K562 (cell line): ENCODE data around the gene OR5K1. TPM values are rescaled to one million over a fixed set of nuclear protein-coding genes. Genes with fewer than 3 reads are reported as not detected.
A peak's percentile ranks its signal among the peaks of the same experiment; 100 is the strongest.

Experiments
- CHD1 ChIP-seq: fragments of 200-600 bp; sonication (generic); IDR thresholded peaks from one replicate; pipeline ENCODE4 v1.6.1; 2012; ENCODE audit warnings: mild to moderate bottlenecking, moderate library complexity, low read length, inconsistent platforms
- COPS2 ChIP-seq: fragments of 450-650 bp; conservative IDR thresholded peaks from 2 replicates; pipeline ENCODE4 v1.6.1; 2016; ENCODE audit warnings: mild to moderate bottlenecking, moderate library complexity
- EP400 ChIP-seq: fragments of 450-650 bp; IDR thresholded peaks from 2 replicates; pipeline ENCODE4 v1.6.1; 2017; ENCODE audit warnings: antibody characterized with exemption, mild to moderate bottlenecking, moderate library complexity
- GTF2A2 ChIP-seq: IDR thresholded peaks from 2 replicates; pipeline ENCODE4 v1.6.1; 2016; ENCODE audit warnings: mild to moderate bottlenecking, missing genetic modification characterization, missing compliant biosample characterization
- GTF2E2 ChIP-seq: fragments of 200-800 bp; sonication (Bioruptor generic); IDR thresholded peaks from 2 replicates; pipeline ENCODE4 v1.6.1; 2016; ENCODE audit warnings: missing genetic modification characterization, missing compliant biosample characterization
- MTF1 ChIP-seq: fragments of 250-450 bp; sonication (Bioruptor Pico); IDR thresholded peaks from 2 replicates; pipeline ENCODE4 v1.9.0; 2021; ENCODE audit warnings: moderate library complexity, mild to moderate bottlenecking, inconsistent platforms, borderline replicate concordance
- NCOA4 ChIP-seq: fragments of 450-650 bp; IDR thresholded peaks from 2 replicates; pipeline ENCODE4 v1.6.1; 2018; ENCODE audit warnings: mild to moderate bottlenecking; ENCODE audit not compliant: partially characterized antibody
- TAL1 ChIP-seq: fragments of 450-650 bp; IDR thresholded peaks from 2 replicates; pipeline ENCODE4 v1.6.1; 2016; ENCODE audit warnings: mild to moderate bottlenecking
- polyA plus RNA-seq, 8 experiments: library from polyadenylated mRNA; depleted of rRNA in 4 of 8; stranded (reverse) in 5 of 8; unstranded in 3 of 8; fragments of >200 nt; fragmentation: Nextera tagmentation in 2 of 8; fragmentation: Illumina TruSeq in 1 of 8; extraction: Ambion mirVana in 2 of 8; extraction: Trizol in 1 of 8; gene quantifications; 2 replicates each; pipeline versions ENCODE4 v1.2.1 to v1.2.3, GENCODE V29; 2011 to 2014; ENCODE audit warnings: inconsistent platforms in 1 of 8, missing spikeins in 1 of 8
- total RNA-seq, 7 experiments: library from RNA; depleted of rRNA in 6 of 7; stranded (reverse); fragments of >200 nt in 6 of 7; fragmentation: Illumina TruSeq in 2 of 7; extraction: Trizol in 2 of 7; gene quantifications; 2 replicates each; pipeline versions ENCODE4 v1.2.1 to v1.2.3, GENCODE V29; 2011 to 2021; ENCODE audit warnings: low replicate concordance in 1 of 7
- TF ChIP-seq, protein P1 (sequence below): fragments of 150-350 bp; IDR thresholded peaks from 2 replicates; pipeline ENCODE4 v1.6.1; 2014; ENCODE audit warnings: low read depth, mild to moderate bottlenecking, low read length, borderline replicate concordance
- TF ChIP-seq, protein P2 (sequence below): fragments of 450-650 bp; IDR thresholded peaks from 2 replicates; pipeline ENCODE4 v1.6.1; 2018; ENCODE audit warnings: mild to moderate bottlenecking, low read depth; ENCODE audit not compliant: partially characterized antibody
- TF ChIP-seq, protein P3 (sequence below): fragments of 450-650 bp; formaldehyde crosslinking; IDR thresholded peaks from 2 replicates; pipeline ENCODE4 v1.4.0; 2020; ENCODE audit warnings: mild to moderate bottlenecking
- TF ChIP-seq, protein P4 (sequence below): fragments of 250-450 bp; sonication (Bioruptor Pico); IDR thresholded peaks from 2 replicates; pipeline ENCODE4 v1.4.0; 2020; ENCODE audit warnings: mild to moderate bottlenecking, moderate library complexity
- TF ChIP-seq, protein P5 (sequence below): sonication (generic); formaldehyde crosslinking; IDR thresholded peaks from 2 replicates; pipeline ENCODE4 v1.8.0; 2023; ENCODE audit warnings: mild to moderate bottlenecking, missing genetic modification reagents
- TF ChIP-seq, protein P6 (sequence below): fragments of 250-450 bp; sonication (Bioruptor Pico); IDR thresholded peaks from 2 replicates; pipeline ENCODE4 v1.5.0; 2020; ENCODE audit warnings: mild to moderate bottlenecking, borderline replicate concordance

OR5K1 gene
- total and polyA plus RNA-seq, 9 of the 15 experiments (the other 6 are each of a cell fraction or from before 2014, with no cell fraction given): not detected

DNA sequence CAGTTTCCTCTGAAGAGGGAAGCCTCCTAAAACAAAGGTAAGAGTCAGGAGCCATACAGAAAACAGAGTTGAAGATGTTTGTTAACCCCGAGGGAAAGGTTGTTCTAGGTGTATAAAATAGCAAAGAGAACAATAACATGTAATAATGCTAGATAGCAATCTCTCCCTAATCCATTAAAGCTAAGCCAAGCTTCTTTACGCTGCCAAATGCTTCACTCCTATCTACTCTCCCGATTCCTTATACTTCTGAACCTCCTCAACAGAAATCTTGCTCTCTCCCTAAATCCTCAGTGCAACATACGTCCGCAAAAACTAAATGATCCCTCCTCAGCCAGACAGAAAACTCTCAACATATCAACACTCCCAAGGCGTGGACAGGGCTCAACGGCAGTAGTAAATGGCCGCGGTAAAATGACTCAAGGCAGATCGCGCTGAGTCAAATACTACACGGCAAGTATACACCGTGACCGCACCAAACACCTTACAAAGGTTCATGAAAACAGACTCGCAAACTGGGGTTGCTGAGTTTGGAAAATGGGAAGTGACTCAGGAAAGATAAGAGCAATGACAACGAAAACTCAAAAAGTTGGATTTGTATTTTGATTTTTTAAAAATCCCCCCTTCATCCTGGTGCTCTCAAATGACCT, 59.0 kb downstream of the OR5K1 start (continued):
- TF ChIP-seq, protein P1, sequence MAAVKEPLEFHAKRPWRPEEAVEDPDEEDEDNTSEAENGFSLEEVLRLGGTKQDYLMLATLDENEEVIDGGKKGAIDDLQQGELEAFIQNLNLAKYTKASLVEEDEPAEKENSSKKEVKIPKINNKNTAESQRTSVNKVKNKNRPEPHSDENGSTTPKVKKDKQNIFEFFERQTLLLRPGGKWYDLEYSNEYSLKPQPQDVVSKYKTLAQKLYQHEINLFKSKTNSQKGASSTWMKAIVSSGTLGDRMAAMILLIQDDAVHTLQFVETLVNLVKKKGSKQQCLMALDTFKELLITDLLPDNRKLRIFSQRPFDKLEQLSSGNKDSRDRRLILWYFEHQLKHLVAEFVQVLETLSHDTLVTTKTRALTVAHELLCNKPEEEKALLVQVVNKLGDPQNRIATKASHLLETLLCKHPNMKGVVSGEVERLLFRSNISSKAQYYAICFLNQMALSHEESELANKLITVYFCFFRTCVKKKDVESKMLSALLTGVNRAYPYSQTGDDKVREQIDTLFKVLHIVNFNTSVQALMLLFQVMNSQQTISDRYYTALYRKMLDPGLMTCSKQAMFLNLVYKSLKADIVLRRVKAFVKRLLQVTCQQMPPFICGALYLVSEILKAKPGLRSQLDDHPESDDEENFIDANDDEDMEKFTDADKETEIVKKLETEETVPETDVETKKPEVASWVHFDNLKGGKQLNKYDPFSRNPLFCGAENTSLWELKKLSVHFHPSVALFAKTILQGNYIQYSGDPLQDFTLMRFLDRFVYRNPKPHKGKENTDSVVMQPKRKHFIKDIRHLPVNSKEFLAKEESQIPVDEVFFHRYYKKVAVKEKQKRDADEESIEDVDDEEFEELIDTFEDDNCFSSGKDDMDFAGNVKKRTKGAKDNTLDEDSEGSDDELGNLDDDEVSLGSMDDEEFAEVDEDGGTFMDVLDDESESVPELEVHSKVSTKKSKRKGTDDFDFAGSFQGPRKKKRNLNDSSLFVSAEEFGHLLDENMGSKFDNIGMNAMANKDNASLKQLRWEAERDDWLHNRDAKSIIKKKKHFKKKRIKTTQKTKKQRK: no peak
- TF ChIP-seq NCOA4: no peak
- TF ChIP-seq MTF1 (CRISPR knock-in tag): no peak
- TF ChIP-seq GTF2E2: 0 out of 2 replicates have a peak, but pooled peaks have one; percentile 28
- no peak for TF ChIP-seq GTF2A2 (tag)
- TF ChIP-seq, protein P2, sequence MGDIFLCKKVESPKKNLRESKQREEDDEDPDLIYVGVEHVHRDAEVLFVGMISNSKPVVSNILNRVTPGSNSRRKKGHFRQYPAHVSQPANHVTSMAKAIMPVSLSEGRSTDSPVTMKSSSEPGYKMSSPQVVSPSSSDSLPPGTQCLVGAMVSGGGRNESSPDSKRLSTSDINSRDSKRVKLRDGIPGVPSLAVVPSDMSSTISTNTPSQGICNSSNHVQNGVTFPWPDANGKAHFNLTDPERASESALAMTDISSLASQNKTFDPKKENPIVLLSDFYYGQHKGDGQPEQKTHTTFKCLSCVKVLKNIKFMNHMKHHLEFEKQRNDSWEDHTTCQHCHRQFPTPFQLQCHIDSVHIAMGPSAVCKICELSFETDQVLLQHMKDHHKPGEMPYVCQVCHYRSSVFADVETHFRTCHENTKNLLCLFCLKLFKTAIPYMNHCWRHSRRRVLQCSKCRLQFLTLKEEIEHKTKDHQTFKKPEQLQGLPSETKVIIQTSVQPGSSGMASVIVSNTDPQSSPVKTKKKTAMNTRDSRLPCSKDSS: no peak
- TF ChIP-seq, protein P3, sequence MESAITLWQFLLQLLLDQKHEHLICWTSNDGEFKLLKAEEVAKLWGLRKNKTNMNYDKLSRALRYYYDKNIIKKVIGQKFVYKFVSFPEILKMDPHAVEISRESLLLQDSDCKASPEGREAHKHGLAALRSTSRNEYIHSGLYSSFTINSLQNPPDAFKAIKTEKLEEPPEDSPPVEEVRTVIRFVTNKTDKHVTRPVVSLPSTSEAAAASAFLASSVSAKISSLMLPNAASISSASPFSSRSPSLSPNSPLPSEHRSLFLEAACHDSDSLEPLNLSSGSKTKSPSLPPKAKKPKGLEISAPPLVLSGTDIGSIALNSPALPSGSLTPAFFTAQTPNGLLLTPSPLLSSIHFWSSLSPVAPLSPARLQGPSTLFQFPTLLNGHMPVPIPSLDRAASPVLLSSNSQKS (CRISPR knock-in tag): no peak
- TF ChIP-seq, protein P4, sequence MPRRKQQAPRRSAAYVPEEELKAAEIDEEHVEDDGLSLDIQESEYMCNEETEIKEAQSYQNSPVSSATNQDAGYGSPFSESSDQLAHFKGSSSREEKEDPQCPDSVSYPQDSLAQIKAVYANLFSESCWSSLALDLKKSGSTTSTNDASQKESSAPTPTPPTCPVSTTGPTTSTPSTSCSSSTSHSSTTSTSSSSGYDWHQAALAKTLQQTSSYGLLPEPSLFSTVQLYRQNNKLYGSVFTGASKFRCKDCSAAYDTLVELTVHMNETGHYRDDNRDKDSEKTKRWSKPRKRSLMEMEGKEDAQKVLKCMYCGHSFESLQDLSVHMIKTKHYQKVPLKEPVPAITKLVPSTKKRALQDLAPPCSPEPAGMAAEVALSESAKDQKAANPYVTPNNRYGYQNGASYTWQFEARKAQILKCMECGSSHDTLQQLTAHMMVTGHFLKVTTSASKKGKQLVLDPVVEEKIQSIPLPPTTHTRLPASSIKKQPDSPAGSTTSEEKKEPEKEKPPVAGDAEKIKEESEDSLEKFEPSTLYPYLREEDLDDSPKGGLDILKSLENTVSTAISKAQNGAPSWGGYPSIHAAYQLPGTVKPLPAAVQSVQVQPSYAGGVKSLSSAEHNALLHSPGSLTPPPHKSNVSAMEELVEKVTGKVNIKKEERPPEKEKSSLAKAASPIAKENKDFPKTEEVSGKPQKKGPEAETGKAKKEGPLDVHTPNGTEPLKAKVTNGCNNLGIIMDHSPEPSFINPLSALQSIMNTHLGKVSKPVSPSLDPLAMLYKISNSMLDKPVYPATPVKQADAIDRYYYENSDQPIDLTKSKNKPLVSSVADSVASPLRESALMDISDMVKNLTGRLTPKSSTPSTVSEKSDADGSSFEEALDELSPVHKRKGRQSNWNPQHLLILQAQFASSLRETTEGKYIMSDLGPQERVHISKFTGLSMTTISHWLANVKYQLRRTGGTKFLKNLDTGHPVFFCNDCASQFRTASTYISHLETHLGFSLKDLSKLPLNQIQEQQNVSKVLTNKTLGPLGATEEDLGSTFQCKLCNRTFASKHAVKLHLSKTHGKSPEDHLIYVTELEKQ: no peak
- TF ChIP-seq TAL1: no peak
- TF ChIP-seq, protein P5, sequence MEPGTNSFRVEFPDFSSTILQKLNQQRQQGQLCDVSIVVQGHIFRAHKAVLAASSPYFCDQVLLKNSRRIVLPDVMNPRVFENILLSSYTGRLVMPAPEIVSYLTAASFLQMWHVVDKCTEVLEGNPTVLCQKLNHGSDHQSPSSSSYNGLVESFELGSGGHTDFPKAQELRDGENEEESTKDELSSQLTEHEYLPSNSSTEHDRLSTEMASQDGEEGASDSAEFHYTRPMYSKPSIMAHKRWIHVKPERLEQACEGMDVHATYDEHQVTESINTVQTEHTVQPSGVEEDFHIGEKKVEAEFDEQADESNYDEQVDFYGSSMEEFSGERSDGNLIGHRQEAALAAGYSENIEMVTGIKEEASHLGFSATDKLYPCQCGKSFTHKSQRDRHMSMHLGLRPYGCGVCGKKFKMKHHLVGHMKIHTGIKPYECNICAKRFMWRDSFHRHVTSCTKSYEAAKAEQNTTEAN (CRISPR knock-in tag): no peak
- TF ChIP-seq COPS2: no peak
- TF ChIP-seq CHD1: no peak
- TF ChIP-seq EP400: peak; percentile 35; the same call in 1 of the 2 replicates
- TF ChIP-seq, protein P6, sequence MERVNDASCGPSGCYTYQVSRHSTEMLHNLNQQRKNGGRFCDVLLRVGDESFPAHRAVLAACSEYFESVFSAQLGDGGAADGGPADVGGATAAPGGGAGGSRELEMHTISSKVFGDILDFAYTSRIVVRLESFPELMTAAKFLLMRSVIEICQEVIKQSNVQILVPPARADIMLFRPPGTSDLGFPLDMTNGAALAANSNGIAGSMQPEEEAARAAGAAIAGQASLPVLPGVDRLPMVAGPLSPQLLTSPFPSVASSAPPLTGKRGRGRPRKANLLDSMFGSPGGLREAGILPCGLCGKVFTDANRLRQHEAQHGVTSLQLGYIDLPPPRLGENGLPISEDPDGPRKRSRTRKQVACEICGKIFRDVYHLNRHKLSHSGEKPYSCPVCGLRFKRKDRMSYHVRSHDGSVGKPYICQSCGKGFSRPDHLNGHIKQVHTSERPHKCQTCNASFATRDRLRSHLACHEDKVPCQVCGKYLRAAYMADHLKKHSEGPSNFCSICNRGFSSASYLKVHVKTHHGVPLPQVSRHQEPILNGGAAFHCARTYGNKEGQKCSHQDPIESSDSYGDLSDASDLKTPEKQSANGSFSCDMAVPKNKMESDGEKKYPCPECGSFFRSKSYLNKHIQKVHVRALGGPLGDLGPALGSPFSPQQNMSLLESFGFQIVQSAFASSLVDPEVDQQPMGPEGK: no peak
